A549 (cell line): ENCODE data around the gene YPEL1.

Experiments used
- CTCF ChIP-seq: fragments of >200 bp; sonication (Bioruptor Twin); formaldehyde crosslinking; IDR thresholded peaks from 3 replicates; pipeline ENCODE4 v1.5.1; 2016
- RFX5 ChIP-seq: fragments of 450-650 bp; IDR thresholded peaks from 2 replicates; pipeline ENCODE4 v1.7.1; 2014; ENCODE audit warnings: antibody characterized with exemption, mild to moderate bottlenecking, moderate library complexity
- TP53 ChIP-seq: fragments of 250-450 bp; sonication (Bioruptor Pico); IDR thresholded peaks from 2 replicates; pipeline ENCODE4 v1.5.0; 2021; ENCODE audit warnings: mild to moderate bottlenecking, moderate library complexity

- TF ChIP-seq TP53 (CRISPR knock-in tag) (no peak), CTCF (no peak), RFX5 (no peak)
Measured at GRCh38 chr22:21660904-21661303, 74.7 kb downstream of the YPEL1 start.
